HepG2 (cell line): ENCODE measurements around the gene GPR107. TPM values are rescaled to one million over a fixed set of nuclear protein-coding genes. Genes with fewer than 3 reads are reported as not detected.

Source experiments
- CENPT ChIP-seq: sonication (generic); formaldehyde crosslinking; IDR thresholded peaks from 2 replicates; pipeline ENCODE4 v1.8.0; 2022; ENCODE audit warnings: low read depth, mild to moderate bottlenecking, moderate library complexity, missing genetic modification reagents
- CENPX ChIP-seq: sonication (generic); formaldehyde crosslinking; IDR thresholded peaks from 2 replicates; pipeline ENCODE4 v1.9.0; 2021; ENCODE audit warnings: mild to moderate bottlenecking, missing genetic modification reagents, moderate library complexity
- CREM ChIP-seq, 2 experiments: sonication (generic) in 1 of 2; formaldehyde crosslinking in 1 of 2; IDR thresholded peaks; 2 replicates each; pipeline versions ENCODE4 v1.4.0 to v1.6.1; 2016 to 2020; ENCODE audit warnings: antibody characterized with exemption in 1 of 2, mild to moderate bottlenecking in 1 of 2, missing genetic modification reagents in 1 of 2
- EED ChIP-seq: sonication (generic); formaldehyde crosslinking; IDR thresholded peaks from 2 replicates; pipeline ENCODE4 v1.5.0; 2020; ENCODE audit warnings: mild to moderate bottlenecking, missing genetic modification reagents
- FOXK1 ChIP-seq: sonication (generic); formaldehyde crosslinking; IDR thresholded peaks from 2 replicates; pipeline ENCODE4 v1.4.0; 2020; ENCODE audit warnings: low read depth, missing genetic modification reagents, borderline replicate concordance
- GABPB1 ChIP-seq: IDR thresholded peaks from 2 replicates; pipeline ENCODE4 v1.6.1; 2016; ENCODE audit warnings: mild to moderate bottlenecking, missing genetic modification reagents, moderate library complexity, missing compliant biosample characterization
- GATAD2A ChIP-seq: IDR thresholded peaks from 2 replicates; pipeline ENCODE4 v1.6.1; 2016
- HCFC1 ChIP-seq: fragments of 150-350 bp; IDR thresholded peaks from 2 replicates; pipeline ENCODE4 v1.6.1; 2014; ENCODE audit warnings: low read depth, low read length
- IRF2 ChIP-seq: IDR thresholded peaks from 2 replicates; pipeline ENCODE4 v1.6.1; 2018; ENCODE audit warnings: missing genetic modification reagents, missing compliant biosample characterization
- KLF11 ChIP-seq: IDR thresholded peaks from 2 replicates; pipeline ENCODE4 v1.6.1; 2016; ENCODE audit warnings: missing compliant biosample characterization
- PAF1 ChIP-seq: IDR thresholded peaks from 2 replicates; pipeline ENCODE4 v1.6.1; 2016; ENCODE audit warnings: missing genetic modification reagents, missing compliant biosample characterization
- RAD21 ChIP-seq: fragments of 450-650 bp; formaldehyde crosslinking; IDR thresholded peaks from 2 replicates; pipeline ENCODE4 v1.5.0; 2020; ENCODE audit warnings: mild to moderate bottlenecking
- SETDB1 ChIP-seq: sonication (generic); formaldehyde crosslinking; IDR thresholded peaks from 2 replicates; pipeline ENCODE4 v1.5.1; 2020; ENCODE audit warnings: missing genetic modification reagents, mild to moderate bottlenecking, borderline replicate concordance
- SP5 ChIP-seq: IDR thresholded peaks from 2 replicates; pipeline ENCODE4 v1.6.1; 2016; ENCODE audit warnings: low read depth, borderline replicate concordance
- SPEN ChIP-seq: sonication (generic); formaldehyde crosslinking; IDR thresholded peaks from 2 replicates; pipeline ENCODE4 v1.5.1; 2020; ENCODE audit warnings: low read depth, mild to moderate bottlenecking, missing genetic modification reagents
- STAT5B ChIP-seq: sonication (generic); formaldehyde crosslinking; IDR thresholded peaks from 2 replicates; pipeline ENCODE4 v1.4.0; 2020; ENCODE audit warnings: missing genetic modification reagents
- TBL1XR1 ChIP-seq: fragments of 150-350 bp; IDR thresholded peaks from 2 replicates; pipeline ENCODE4 v1.6.1; 2014; ENCODE audit warnings: borderline replicate concordance, low read length; ENCODE audit not compliant: partially characterized antibody
- TP53 ChIP-seq: sonication (generic); formaldehyde crosslinking; conservative IDR thresholded peaks from 2 replicates; pipeline ENCODE4 v1.4.0; 2020; ENCODE audit warnings: missing genetic modification reagents
- YEATS2 ChIP-seq: sonication (generic); formaldehyde crosslinking; IDR thresholded peaks from 2 replicates; pipeline ENCODE4 v1.4.0; 2020; ENCODE audit warnings: missing genetic modification reagents, borderline replicate concordance
- ZEB1 ChIP-seq: IDR thresholded peaks from 2 replicates; pipeline ENCODE4 v1.6.1; 2012; ENCODE audit warnings: mild to moderate bottlenecking, low read depth, inconsistent platforms; ENCODE audit not compliant: insufficient replicate concordance
- ZFP1 ChIP-seq: IDR thresholded peaks from 2 replicates; pipeline ENCODE4 v1.6.1; 2016
- ZNF101 ChIP-seq: sonication (generic); formaldehyde crosslinking; IDR thresholded peaks from 2 replicates; pipeline ENCODE4 v1.4.0; 2020; ENCODE audit warnings: mild to moderate bottlenecking, low read depth, missing genetic modification reagents, borderline replicate concordance
- ZNF253 ChIP-seq: sonication (generic); formaldehyde crosslinking; IDR thresholded peaks from 2 replicates; pipeline ENCODE4 v1.8.0; 2022; ENCODE audit warnings: mild to moderate bottlenecking, missing genetic modification reagents, borderline replicate concordance
- ZNF260 ChIP-seq: sonication (generic); formaldehyde crosslinking; IDR thresholded peaks from 2 replicates; pipeline ENCODE4 v1.4.0; 2020; ENCODE audit warnings: missing genetic modification reagents, low read depth, mild to moderate bottlenecking, borderline replicate concordance
- ZNF367 ChIP-seq: sonication (generic); formaldehyde crosslinking; IDR thresholded peaks from 2 replicates; pipeline ENCODE4 v1.4.0; 2020; ENCODE audit warnings: missing genetic modification reagents, borderline replicate concordance
- ZNF441 ChIP-seq: sonication (generic); formaldehyde crosslinking; IDR thresholded peaks from 2 replicates; pipeline ENCODE4 v1.7.0; 2021; ENCODE audit warnings: missing genetic modification reagents, borderline replicate concordance
- ZNF546 ChIP-seq: sonication (generic); formaldehyde crosslinking; conservative IDR thresholded peaks from 2 replicates; pipeline ENCODE4 v1.8.1; 2023; ENCODE audit warnings: mild to moderate bottlenecking, missing genetic modification reagents
- ZNF589 ChIP-seq: sonication (generic); formaldehyde crosslinking; conservative IDR thresholded peaks from 2 replicates; pipeline ENCODE4 v1.8.0; 2022; ENCODE audit warnings: mild to moderate bottlenecking, moderate library complexity, missing genetic modification reagents
- ZNF83 ChIP-seq: sonication (generic); formaldehyde crosslinking; IDR thresholded peaks from 2 replicates; pipeline ENCODE4 v1.4.0; 2020; ENCODE audit warnings: missing genetic modification reagents, mild to moderate bottlenecking, borderline replicate concordance
- ZSCAN30 ChIP-seq: sonication (generic); formaldehyde crosslinking; IDR thresholded peaks from 2 replicates; pipeline ENCODE4 v1.5.0; 2020; ENCODE audit warnings: mild to moderate bottlenecking, missing genetic modification reagents
- polyA plus RNA-seq, 8 experiments: library from polyadenylated mRNA; depleted of rRNA in 3 of 8; stranded (reverse) in 7 of 8; unstranded in 1 of 8; fragments of >200 nt; fragmentation: Illumina TruSeq in 4 of 8; extraction: Trizol in 4 of 8; gene quantifications; 2 replicates each; pipeline versions ENCODE4 v1.2.1 to v1.2.3, GENCODE V29; 2011 to 2016; ENCODE audit warnings: low read depth in 4 of 8, missing spikeins in 1 of 8, mixed read lengths in 1 of 8; ENCODE audit not compliant: insufficient read depth in 1 of 8
- total RNA-seq, 5 experiments: library from RNA; depleted of rRNA; stranded (reverse); fragments of >200 nt; fragmentation: Illumina TruSeq; extraction: Trizol; gene quantifications; 2 replicates each; pipeline ENCODE4 v1.2.3, GENCODE V29; 2016; ENCODE audit warnings: low read depth in 1 of 5
- TF ChIP-seq, protein P1 (sequence below): sonication (generic); formaldehyde crosslinking; IDR thresholded peaks from 2 replicates; pipeline ENCODE4 v1.4.0; 2020; ENCODE audit warnings: missing genetic modification reagents

Gene GPR107
- total and polyA plus RNA-seq, 2 of the 13 experiments (the other 11 are each of a cell fraction or from before 2014, with no cell fraction given): 22.5 to 24.4 TPM

DNA sequence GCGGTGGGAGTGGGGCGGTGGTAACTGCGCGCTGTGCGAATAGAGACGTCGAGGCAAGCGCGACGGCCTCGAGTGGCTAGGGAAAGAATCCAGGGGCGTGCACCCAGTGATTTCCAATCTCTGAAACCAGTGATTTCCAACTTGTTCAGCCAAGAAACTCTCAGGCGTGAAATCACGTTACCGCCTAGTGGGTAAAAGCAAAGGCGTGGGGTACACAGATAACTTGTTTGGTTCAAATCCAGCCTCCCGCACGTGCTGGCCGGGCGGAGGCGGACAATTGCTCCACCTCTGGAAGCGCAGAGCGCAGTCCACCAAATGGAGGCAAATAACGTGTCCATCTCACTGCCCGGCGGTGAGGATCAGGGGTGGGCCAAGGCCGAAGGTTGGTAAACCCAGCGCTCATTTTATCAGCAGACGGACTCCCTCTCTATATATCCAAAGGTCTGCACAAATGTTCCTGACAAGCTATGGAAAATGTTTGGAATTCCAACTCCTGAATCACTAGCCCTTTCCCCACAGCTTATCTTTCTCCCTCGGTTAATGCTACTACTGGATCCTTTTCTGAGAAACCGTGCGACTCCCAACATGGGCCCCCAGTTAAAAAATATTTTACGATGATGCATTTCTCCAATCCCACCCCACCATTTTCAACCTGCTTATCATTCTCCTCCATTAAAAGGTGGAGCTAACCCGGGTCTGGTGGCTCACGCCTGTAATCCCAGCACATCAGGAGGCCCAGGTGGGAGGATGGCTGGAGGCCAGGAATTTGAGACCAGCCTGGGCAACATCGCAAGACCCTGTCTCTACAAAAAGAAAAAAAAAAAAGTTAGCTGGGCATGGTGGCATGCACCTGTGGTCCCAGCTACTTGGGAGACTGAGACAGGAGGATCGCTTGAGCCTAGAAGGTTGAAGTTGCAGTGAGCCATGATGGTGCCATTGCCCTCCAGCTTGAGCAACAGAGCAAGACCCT, 9.8 kb upstream of the GPR107 start (continued):
- no peak for TF ChIP-seq TBL1XR1
- no peak for TF ChIP-seq ZNF101 (CRISPR knock-in tag)
- TF ChIP-seq CREM (IDR thresholded peaks at IDR 0.05): no peak
- TF ChIP-seq CREM (CRISPR knock-in tag; IDR thresholded peaks at IDR 0.05): no peak
- 0 out of 2 replicates have a peak, but pooled peaks have one; percentile 40 for TF ChIP-seq ZNF367 (CRISPR knock-in tag)
- no peak; the same call in 1 of the 2 replicates for TF ChIP-seq KLF11 (CRISPR knock-in tag)
- TF ChIP-seq RAD21 (CRISPR knock-in tag): peak; percentile 30; the same call in 1 of the 2 replicates
- no peak for TF ChIP-seq SETDB1 (CRISPR knock-in tag)
- no peak for TF ChIP-seq CENPT
- no peak for TF ChIP-seq TP53 (CRISPR knock-in tag)
- no peak for TF ChIP-seq PAF1
- TF ChIP-seq, protein P1, sequence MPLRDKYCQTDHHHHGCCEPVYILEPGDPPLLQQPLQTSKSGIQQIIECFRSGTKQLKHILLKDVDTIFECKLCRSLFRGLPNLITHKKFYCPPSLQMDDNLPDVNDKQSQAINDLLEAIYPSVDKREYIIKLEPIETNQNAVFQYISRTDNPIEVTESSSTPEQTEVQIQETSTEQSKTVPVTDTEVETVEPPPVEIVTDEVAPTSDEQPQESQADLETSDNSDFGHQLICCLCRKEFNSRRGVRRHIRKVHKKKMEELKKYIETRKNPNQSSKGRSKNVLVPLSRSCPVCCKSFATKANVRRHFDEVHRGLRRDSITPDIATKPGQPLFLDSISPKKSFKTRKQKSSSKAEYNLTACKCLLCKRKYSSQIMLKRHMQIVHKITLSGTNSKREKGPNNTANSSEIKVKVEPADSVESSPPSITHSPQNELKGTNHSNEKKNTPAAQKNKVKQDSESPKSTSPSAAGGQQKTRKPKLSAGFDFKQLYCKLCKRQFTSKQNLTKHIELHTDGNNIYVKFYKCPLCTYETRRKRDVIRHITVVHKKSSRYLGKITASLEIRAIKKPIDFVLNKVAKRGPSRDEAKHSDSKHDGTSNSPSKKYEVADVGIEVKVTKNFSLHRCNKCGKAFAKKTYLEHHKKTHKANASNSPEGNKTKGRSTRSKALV: peak; percentile 77; the same call in 1 of the 2 replicates
- TF ChIP-seq EED (CRISPR knock-in tag): 0 out of 2 replicates have a peak, but pooled peaks have one; percentile 79
- no peak for TF ChIP-seq IRF2 (CRISPR knock-in tag)
- TF ChIP-seq ZEB1: no peak
- TF ChIP-seq ZNF83: no peak
- TF ChIP-seq STAT5B: no peak
- TF ChIP-seq FOXK1 (CRISPR knock-in tag): no peak
- TF ChIP-seq ZNF546: 0 out of 2 replicates have a peak, but pooled peaks have one; percentile 46
- TF ChIP-seq ZNF253 (CRISPR knock-in tag): peak; percentile 93; the same call in 1 of the 2 replicates
- no peak for TF ChIP-seq CENPX (CRISPR knock-in tag)
- no peak for TF ChIP-seq ZNF260 (CRISPR knock-in tag)
- peak; percentile 72 for TF ChIP-seq SP5 (CRISPR knock-in tag)
- TF ChIP-seq ZSCAN30 (CRISPR knock-in tag): no peak
- 0 out of 2 replicates have a peak, but pooled peaks have one; percentile 46 for TF ChIP-seq ZNF441 (CRISPR knock-in tag)
- TF ChIP-seq ZFP1 (CRISPR knock-in tag): no peak
- peak; percentile 29; the same call in 1 of the 2 replicates for TF ChIP-seq YEATS2 (CRISPR knock-in tag)
- no peak for TF ChIP-seq ZNF589 (CRISPR knock-in tag)
- peak; percentile 63; the same call in 1 of the 2 replicates for TF ChIP-seq GABPB1 (CRISPR knock-in tag)
- peak; percentile 51; the same call in 1 of the 2 replicates for TF ChIP-seq SPEN
- no peak for TF ChIP-seq HCFC1
- TF ChIP-seq GATAD2A: peak; percentile 50; the same call in 1 of the 2 replicates
